ENCODE measurements around the gene FUOM.
"Not testable (repeated sequence)": the region's sequence is repeated elsewhere in the genome, so short reads cannot be mapped to it uniquely, and the experiment has no call there.

The FUOM gene

DNA sequence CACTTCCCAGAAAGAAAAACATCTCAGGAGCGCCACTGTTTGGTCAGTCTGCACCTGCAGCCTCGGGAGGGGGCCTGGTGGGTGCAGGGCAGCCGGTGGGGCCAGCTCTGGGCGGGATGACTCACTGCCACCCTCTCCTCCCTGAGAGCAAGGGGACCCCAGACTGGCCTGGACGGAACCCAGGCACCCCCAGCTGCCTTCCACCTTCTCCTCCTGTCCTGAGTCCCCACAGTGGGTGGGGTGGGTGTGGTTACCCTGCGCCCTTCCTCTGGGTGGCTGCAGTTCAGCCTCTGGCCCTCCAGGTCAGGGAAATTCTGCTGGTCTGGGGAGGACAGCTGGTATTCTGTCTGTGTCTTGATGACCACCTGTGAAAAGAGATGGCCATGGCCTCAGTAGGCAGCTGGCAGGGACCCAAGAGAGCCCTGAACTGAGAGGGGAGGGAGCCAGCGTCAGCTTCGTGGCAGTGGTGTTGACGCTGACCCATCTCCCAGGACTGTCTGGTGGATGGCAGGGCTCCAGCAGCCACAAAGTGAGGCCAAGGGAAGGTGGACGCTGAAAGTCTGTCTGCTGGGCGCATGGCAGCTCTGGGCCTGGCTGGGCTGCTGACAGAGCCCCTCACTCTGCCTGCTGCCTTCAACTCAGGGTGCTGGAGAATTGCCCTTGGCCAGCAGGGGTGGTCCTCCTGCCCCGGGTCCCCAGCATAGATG lies 30.0 kb downstream of the FUOM start:
- peaks cover 57 to 67% of the 10 kb centered on the region in 2 donors for H3K27me3 ChIP-seq (ENCODE audit: control insufficient read depth in 1 of 2, insufficient read depth in 2 of 2, low read length in 2 of 2)

DNA sequence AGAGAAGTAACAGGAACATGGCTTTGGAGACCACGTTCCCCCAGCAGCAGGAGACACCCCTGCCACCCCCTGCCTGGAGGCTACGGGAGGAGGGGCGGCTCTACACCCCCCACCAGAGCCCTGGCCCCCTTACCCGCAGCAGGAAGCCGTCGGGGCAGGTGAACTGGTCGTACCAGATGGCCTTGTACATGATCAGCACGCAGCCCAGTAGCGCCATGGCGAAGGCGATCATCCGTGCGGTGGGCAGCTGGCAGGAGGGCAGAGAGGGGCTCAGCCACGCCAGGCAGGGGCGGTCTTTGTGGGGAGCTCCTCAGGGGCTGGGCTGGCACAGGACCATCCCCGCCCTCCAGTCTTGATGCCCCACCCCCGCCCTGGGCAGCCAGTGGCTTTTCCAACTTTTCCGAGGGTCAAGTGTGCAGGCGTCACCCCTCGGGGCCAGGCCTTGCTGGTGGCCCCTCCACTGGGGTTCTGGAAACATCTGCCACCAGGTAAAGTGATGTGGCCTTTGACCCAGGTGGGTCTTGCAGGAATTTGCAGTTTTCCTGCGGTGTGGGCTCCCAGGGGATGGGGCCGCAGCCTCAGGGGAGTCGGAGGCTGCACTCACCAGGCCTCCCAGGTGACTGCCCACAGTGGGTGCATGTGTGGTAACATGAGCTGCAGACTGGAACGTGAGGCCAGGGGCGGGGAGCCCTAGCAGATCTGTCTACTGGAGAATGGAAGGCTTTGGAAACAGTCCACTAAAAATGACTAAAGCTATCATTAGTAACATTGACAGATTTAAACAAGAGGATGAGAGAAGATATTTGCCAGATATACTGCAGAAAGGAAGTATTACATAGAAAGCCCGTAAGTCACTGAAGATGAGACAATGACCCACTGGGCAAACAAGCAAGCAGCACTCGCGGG lies 30.8 kb downstream of the FUOM start:
- no peaks in the 10 kb centered on the region for H3K36me3 ChIP-seq (ENCODE audit: control insufficient read depth in 2 of 2, insufficient read depth in 2 of 2, low read length in 2 of 2)
- no peak overlapping the region for H3K4me3 ChIP-seq (ENCODE audit: low read length in 2 of 2)
- H3K4me1 ChIP-seq (ENCODE audit: control insufficient read depth, insufficient read depth, low read length): peaks cover 22% of the 10 kb centered on the region
- peaks cover 49 to 60% of the 10 kb centered on the region in 2 donors for H3K27me3 ChIP-seq (ENCODE audit: control insufficient read depth in 1 of 2, insufficient read depth in 2 of 2, low read length in 2 of 2)
- H3K9ac ChIP-seq (ENCODE audit: low read length in 2 of 2): no peak overlapping the region
- no peak overlapping the region for H3K27ac ChIP-seq (ENCODE audit: low read length)
- no peaks in the 10 kb centered on the region for H3K9me3 ChIP-seq (ENCODE audit: control insufficient read depth in 2 of 2, low read length in 2 of 2)

More for the DNA sequence above, 30.0 kb downstream of the FUOM start:
- H3K4me3 ChIP-seq (ENCODE audit: low read length in 2 of 2): no peak overlapping the region
- no peak overlapping the region for H3K9ac ChIP-seq (ENCODE audit: low read length in 2 of 2)
- no peaks in the 10 kb centered on the region for H3K36me3 ChIP-seq (ENCODE audit: control insufficient read depth in 2 of 2, insufficient read depth in 2 of 2, low read length in 2 of 2)
- peaks cover 22% of the 10 kb centered on the region for H3K4me1 ChIP-seq (ENCODE audit: control insufficient read depth, insufficient read depth, low read length)
- H3K27ac ChIP-seq (ENCODE audit: low read length): no peak overlapping the region
- no peaks in the 10 kb centered on the region for H3K9me3 ChIP-seq (ENCODE audit: control insufficient read depth in 2 of 2, low read length in 2 of 2)

DNA sequence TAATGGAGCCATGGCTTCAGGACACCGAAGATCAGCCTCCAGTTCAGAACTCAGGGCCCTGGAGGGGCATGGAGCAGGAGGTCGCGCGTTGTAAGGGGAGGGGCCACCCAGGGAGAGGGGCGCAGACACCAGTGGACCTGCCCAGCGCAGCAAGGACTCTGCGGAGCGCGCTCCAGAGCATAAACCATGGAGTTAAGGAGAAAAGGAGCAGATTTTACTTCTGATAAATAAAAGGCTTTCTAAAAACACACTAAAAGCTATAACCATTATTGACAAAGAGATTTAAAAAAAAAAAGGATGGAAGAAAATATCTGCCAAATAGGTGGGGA lies 31.6 kb downstream of the FUOM start:
- no peaks in the 10 kb centered on the region for H3K9me3 ChIP-seq (ENCODE audit: control insufficient read depth in 2 of 2, low read length in 2 of 2)
- peaks cover 42 to 54% of the 10 kb centered on the region in 2 donors for H3K27me3 ChIP-seq (ENCODE audit: control insufficient read depth in 1 of 2, insufficient read depth in 2 of 2, low read length in 2 of 2)
- H3K4me1 ChIP-seq (ENCODE audit: control insufficient read depth, insufficient read depth, low read length): peaks cover 22% of the 10 kb centered on the region
- H3K9ac ChIP-seq (ENCODE audit: low read length in 2 of 2): no peak overlapping the region
- peak overlapping the region in 1 of 2 donors; percentile 64 for H3K4me3 ChIP-seq (ENCODE audit: low read length in 2 of 2)
- no peak overlapping the region for H3K27ac ChIP-seq (ENCODE audit: low read length)
- H3K36me3 ChIP-seq (ENCODE audit: control insufficient read depth in 2 of 2, insufficient read depth in 2 of 2, low read length in 2 of 2): no peaks in the 10 kb centered on the region

DNA sequence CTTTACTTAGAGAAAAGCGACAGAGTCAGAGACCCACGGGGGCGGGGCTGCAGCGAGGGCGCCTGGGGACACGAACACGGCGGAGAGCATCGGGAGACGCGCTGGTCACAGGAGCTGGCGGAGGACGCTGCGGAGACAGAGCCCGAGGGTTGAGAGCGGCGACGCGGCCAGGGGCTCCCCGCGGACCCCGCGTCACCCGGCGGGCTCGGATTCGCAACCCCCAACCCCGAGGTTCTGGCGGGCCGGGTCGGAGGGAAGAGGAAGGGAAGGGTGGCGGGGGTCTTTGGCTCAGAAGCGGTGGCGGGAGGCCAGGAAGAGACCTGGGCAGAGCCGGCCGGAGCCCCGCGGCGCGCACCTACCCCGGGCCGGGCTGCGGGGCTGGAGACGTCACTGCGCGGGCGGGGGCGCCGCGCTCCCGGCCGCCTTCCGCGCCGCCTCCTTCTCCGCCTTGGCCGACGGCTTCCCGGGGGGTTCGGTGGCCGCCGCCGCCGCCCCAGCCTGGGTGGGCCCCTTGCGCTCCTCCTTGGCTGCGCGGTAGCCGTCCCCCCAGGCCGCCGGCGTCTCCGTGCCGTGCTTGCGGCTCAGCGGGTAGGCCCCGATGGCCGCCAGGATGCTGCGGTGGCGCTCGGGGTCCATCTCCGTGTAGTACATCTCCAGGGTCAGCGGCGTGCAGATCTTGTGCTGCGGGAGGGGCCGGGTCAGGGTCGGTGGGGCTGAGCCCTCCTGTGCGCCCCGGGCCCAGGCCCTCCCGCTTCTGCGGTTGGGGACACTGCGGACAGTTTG lies 32.2 kb downstream of the FUOM start:
- H3K36me3 ChIP-seq (ENCODE audit: control insufficient read depth in 2 of 2, insufficient read depth in 2 of 2, low read length in 2 of 2): no peaks in the 10 kb centered on the region
- peaks cover 42 to 50% of the 10 kb centered on the region in 2 donors for H3K27me3 ChIP-seq (ENCODE audit: control insufficient read depth in 1 of 2, insufficient read depth in 2 of 2, low read length in 2 of 2)
- H3K27ac ChIP-seq (ENCODE audit: low read length): no peak overlapping the region
- H3K4me3 ChIP-seq (ENCODE audit: low read length in 2 of 2): peak overlapping the region in 1 of 2 donors; percentile 64
- no peaks in the 10 kb centered on the region for H3K9me3 ChIP-seq (ENCODE audit: control insufficient read depth in 2 of 2, low read length in 2 of 2)
- H3K4me1 ChIP-seq (ENCODE audit: control insufficient read depth, insufficient read depth, low read length): peaks cover 22% of the 10 kb centered on the region
- no peak overlapping the region for H3K9ac ChIP-seq (ENCODE audit: low read length in 2 of 2)

DNA sequence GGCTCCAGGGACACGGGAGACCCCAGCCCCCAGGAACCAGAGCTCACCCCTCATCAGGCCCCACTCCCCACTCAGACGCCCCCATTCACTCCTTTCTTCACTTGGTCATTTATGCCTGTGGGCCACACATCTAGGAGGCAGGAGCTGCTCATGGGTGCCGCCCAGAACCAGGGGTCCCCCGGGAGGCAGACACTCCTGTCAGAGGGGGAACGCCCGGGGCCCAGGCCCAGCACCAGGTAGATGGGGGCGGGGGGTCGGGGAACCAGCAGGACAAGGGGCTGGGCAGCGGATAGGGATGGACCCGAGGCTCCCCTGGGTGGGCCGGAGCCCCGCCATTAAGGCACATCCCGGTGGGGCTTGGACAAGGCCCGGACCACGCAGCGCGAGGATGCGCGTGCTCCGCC lies 33.0 kb downstream of the FUOM start:
- Histone ChIP-seq H3K27me3 (ENCODE audit: control insufficient read depth in 1 of 2, insufficient read depth in 2 of 2, low read length in 2 of 2) (peaks cover 42 to 53% of the 10 kb centered on the region in 2 donors), H3K27ac (ENCODE audit: low read length) (no peak overlapping the region), H3K36me3 (ENCODE audit: control insufficient read depth in 2 of 2, insufficient read depth in 2 of 2, low read length in 2 of 2) (no peaks in the 10 kb centered on the region), H3K9me3 (ENCODE audit: control insufficient read depth in 2 of 2, low read length in 2 of 2) (no peaks in the 10 kb centered on the region), H3K4me1 (ENCODE audit: control insufficient read depth, insufficient read depth, low read length) (peaks cover 19% of the 10 kb centered on the region), H3K9ac (ENCODE audit: low read length in 2 of 2) (no peak overlapping the region), H3K4me3 (ENCODE audit: low read length in 2 of 2) (peak overlapping the region in 1 of 2 donors; percentile 64)

DNA sequence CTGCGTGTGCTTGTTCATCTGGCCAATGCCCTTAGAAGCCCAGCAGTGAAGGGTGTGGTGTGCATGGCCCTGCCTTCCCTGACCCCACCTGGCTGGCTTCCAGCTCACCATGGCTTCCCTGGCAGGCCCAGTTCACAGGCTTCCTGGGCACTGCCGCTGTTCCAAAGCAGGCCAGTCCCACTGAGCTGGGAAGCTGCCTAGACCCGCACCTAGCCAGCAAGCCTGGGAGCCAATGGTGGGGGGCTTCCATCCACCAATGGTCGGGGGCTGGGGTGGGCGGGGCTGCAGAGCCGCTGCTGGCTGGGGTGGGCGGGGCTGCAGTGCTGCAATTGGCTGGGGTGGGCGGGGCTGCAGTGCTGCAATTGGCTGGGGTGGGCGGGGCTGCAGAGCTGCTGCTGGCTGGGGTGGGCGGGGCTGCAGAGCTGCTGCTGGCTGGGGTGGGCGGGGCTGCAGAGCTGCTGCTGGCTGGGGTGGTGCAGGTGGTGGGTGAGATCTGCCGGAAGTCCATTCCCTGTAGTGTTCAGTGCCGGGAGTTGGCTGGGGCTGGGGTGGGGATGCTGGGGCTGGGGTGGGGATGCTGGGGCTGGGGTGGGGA lies 33.5 kb downstream of the FUOM start:
- Histone ChIP-seq H3K27ac (ENCODE audit: low read length) (no peak overlapping the region), H3K36me3 (ENCODE audit: control insufficient read depth in 2 of 2, insufficient read depth in 2 of 2, low read length in 2 of 2) (no peaks in the 10 kb centered on the region), H3K4me1 (ENCODE audit: control insufficient read depth, insufficient read depth, low read length) (peaks cover 17% of the 10 kb centered on the region), H3K4me3 (ENCODE audit: low read length in 2 of 2) (no peak overlapping the region), H3K27me3 (ENCODE audit: control insufficient read depth in 1 of 2, insufficient read depth in 2 of 2, low read length in 2 of 2) (peaks cover 43 to 49% of the 10 kb centered on the region in 2 donors), H3K9me3 (ENCODE audit: control insufficient read depth in 2 of 2, low read length in 2 of 2) (no peaks in the 10 kb centered on the region), H3K9ac (ENCODE audit: low read length in 2 of 2) (no peak overlapping the region)

DNA sequence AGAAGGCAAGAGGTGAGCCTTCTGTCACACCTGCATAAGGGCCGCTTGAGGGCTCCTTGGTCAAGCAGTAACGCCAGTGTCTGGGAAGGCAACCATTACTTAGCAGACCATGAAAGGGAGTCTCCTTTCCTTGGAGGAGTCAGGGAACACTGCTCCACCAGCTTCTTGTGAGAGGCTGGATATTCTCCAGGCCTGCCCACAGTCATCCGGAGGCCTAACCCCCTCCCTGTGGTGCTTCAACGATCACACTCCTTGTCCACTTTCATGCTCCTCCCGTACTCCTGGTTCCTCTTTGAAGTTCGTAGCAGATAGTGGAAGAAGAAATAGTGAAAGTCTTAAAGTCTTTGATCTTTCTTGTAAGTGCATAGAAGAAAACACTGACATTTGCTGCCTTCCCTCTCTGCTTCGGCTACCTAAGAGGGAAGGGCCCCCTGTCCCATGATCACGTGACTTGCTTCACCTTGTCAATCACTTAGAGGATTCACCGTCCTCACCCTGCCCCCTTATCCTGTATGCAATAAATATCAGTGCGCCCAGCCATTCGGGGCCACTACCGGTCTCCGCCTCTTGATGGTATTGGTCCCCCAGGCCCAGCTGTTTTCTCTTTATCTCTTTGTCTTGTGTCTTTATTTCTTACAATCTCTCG lies 35.6 kb downstream of the FUOM start:
- H3K36me3 ChIP-seq (ENCODE audit: control insufficient read depth in 2 of 2, insufficient read depth in 2 of 2, low read length in 2 of 2); H3K4me3 ChIP-seq (ENCODE audit: low read length in 2 of 2); H3K9me3 ChIP-seq (ENCODE audit: control insufficient read depth in 2 of 2, low read length in 2 of 2); H3K27ac ChIP-seq (ENCODE audit: low read length); H3K9ac ChIP-seq (ENCODE audit: low read length in 2 of 2): not testable (repeated sequence)
- peaks cover 20% of the 10 kb centered on the region for H3K4me1 ChIP-seq (ENCODE audit: control insufficient read depth, insufficient read depth, low read length)
- H3K27me3 ChIP-seq (ENCODE audit: control insufficient read depth in 1 of 2, insufficient read depth in 2 of 2, low read length in 2 of 2): peaks cover 27 to 35% of the 10 kb centered on the region in 2 donors

DNA sequence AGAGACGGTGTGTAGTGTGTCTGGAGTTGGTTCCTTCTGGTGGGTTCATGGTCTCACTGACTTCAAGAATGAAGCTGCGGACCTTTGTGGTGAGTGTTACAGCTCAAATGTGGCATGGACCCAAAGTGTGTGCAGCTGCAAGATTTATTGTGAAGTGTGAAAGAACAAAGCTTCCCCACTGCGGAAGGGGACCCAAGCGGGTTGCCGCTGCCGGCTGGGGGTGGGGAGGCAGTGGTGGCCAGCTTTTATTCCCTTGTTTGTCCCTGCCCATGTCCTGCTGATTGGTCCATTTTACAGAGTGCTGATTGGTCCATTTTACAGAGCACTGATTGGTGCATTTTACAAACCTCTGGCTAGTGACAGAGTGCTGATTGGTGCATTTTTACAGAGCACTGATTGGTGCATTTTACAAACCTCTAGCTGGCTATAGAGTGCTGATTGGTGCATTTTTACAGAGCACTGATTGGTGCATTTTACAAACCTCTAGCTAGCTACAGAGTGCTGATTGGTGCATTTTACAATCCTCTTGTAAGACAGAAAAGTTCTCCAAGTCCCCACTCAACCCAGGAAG lies 36.9 kb downstream of the FUOM start:
- not testable (repeated sequence) for H3K27ac ChIP-seq (ENCODE audit: low read length); H3K36me3 ChIP-seq (ENCODE audit: control insufficient read depth in 2 of 2, insufficient read depth in 2 of 2, low read length in 2 of 2); H3K4me3 ChIP-seq (ENCODE audit: low read length in 2 of 2); H3K9ac ChIP-seq (ENCODE audit: low read length in 2 of 2); H3K9me3 ChIP-seq (ENCODE audit: control insufficient read depth in 2 of 2, low read length in 2 of 2)
- Histone ChIP-seq H3K27me3 (ENCODE audit: control insufficient read depth in 1 of 2, insufficient read depth in 2 of 2, low read length in 2 of 2) (peaks cover 15 to 22% of the 10 kb centered on the region in 2 donors), H3K4me1 (ENCODE audit: control insufficient read depth, insufficient read depth, low read length) (peaks cover 16% of the 10 kb centered on the region)

DNA sequence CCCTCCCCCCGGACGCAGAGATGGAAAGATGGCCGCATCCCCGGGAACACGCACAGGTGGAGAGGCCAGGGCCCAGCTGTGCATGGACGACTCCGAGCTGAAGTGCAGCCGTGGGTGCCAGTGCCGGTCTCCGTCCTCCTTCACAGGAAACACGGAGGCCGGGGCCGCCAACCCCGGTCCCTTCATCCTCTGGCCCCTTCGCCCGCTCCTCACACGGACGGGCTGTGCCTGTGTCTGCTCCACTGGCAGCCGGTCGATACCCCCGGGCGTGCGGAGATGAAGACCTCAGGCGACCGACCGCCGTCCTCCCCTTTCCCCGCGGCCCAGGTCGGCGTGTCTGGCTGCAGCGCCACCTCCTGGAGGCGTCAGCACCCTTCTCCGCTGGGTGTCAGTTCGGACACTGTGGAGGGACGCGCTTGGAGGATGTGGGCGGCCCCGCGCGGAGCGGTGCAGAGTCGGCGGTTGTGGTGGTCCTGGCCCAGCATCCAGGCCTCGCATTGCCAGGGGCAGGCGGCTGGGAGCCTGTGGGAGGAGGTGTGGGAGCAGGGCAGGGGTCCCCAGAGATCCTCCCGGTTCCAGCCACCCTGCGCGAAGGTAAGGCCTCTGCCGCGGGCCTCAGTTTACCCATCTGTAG lies 39.2 kb downstream of the FUOM start:
- Histone ChIP-seq H3K27me3 (ENCODE audit: control insufficient read depth in 1 of 2, insufficient read depth in 2 of 2, low read length in 2 of 2) (peaks cover 9 to 11% of the 10 kb centered on the region in 2 donors), H3K9me3 (ENCODE audit: control insufficient read depth in 2 of 2, low read length in 2 of 2) (no peaks in the 10 kb centered on the region), H3K4me1 (ENCODE audit: control insufficient read depth, insufficient read depth, low read length) (peaks cover 6% of the 10 kb centered on the region), H3K9ac (ENCODE audit: low read length in 2 of 2) (peak overlapping the region in 1 of 2 donors; percentile 29), H3K27ac (ENCODE audit: low read length) (no peak overlapping the region), H3K4me3 (ENCODE audit: low read length in 2 of 2) (peak overlapping the region; percentile 46 to 55), H3K36me3 (ENCODE audit: control insufficient read depth in 2 of 2, insufficient read depth in 2 of 2, low read length in 2 of 2) (no peaks in the 10 kb centered on the region)

Data from stomach smooth muscle (tissue), 2 donors.